HUDEP-2 (cell line): ENCODE data around the gene CRYGB.
"Not testable (repeated sequence)": the region's sequence is repeated elsewhere in the genome, so short reads cannot be mapped to it uniquely, and the experiment has no call there.

ENCODE experiments used
- DNase-seq, 76 experiments: peaks; one replicate each; lab custom pipeline; 2025; ENCODE audit not compliant: unreplicated experiment in 76 of 76; lab: John Stamatoyannopoulos, UW

CRYGB gene

GRCh38 chr2:208150956-208151355 lies 5.0 kb upstream of the CRYGB start:
- DNase-seq = no peak

GRCh38 chr2:208150094-208150493 lies 4.1 kb upstream of the CRYGB start:
- no peak for DNase-seq

- DNase-seq = no peak
Measured at GRCh38 chr2:208148803-208149202, 2.8 kb upstream of the CRYGB start.

- DNase-seq = no peak
Measured at GRCh38 chr2:208147759-208148158, 1.8 kb upstream of the CRYGB start.

- no peak for DNase-seq
Measured at GRCh38 chr2:208147008-208147407, 1.1 kb upstream of the CRYGB start.

GRCh38 chr2:208142925-208143799 lies 2.8 kb downstream of the CRYGB start:
- no peak for DNase-seq

GRCh38 chr2:208142240-208142924 lies 3.6 kb downstream of the CRYGB start:
- DNase-seq = no peak

- DNase-seq = no peak
Measured at GRCh38 chr2:208139447-208139846, 6.5 kb downstream of the CRYGB start.

GRCh38 chr2:208138334-208138733 lies 7.6 kb downstream of the CRYGB start:
- not testable (repeated sequence) for DNase-seq

GRCh38 chr2:208136716-208137094 lies 9.3 kb downstream of the CRYGB start:
- no peak for DNase-seq

- DNase-seq = no peak
Measured at GRCh38 chr2:208135794-208136715, 9.9 kb downstream of the CRYGB start.

GRCh38 chr2:208134928-208135586 lies 10.9 kb downstream of the CRYGB start:
- no peak for DNase-seq

- no peak for DNase-seq
Measured at GRCh38 chr2:208130712-208131110, 15.2 kb downstream of the CRYGB start.

GRCh38 chr2:208129744-208130711 lies 15.9 kb downstream of the CRYGB start, which contains the start of gene CRYGC:
Gene CRYGC, minus strand, starts transcription at chr2:208129828. Its CDS starts 36 bp downstream, at chr2:208129792.
- no peak for DNase-seq

- DNase-seq = no peak
Measured at GRCh38 chr2:208128136-208128535, 17.8 kb downstream of the CRYGB start.

GRCh38 chr2:208127090-208127489 lies 18.9 kb downstream of the CRYGB start:
- DNase-seq = no peak

GRCh38 chr2:208125251-208125650 lies 20.7 kb downstream of the CRYGB start:
- DNase-seq = no peak

GRCh38 chr2:208124013-208124715 lies 21.8 kb downstream of the CRYGB start, which contains the start of gene CRYGD:
Gene CRYGD, minus strand, starts transcription at chr2:208124524. Its CDS starts 51 bp downstream, at chr2:208124473.
- peak in 1 of 76 experiments; percentile 1 for DNase-seq
